Parathyroid adenoma (tissue), 2 donors: Measurements from ENCODE around the gene STX8.

Experiments
- H2AFZ ChIP-seq: fragments of 300-600 bp; sonication (generic); one replicate; pipeline ENCODE4 v1.7.0; 2017; ENCODE audit warnings: antibody characterized with exemption, mild to moderate bottlenecking
- H3K27ac ChIP-seq: fragments of 300-600 bp; sonication (generic); one replicate; pipeline ENCODE4 v1.7.0; 2017
- H3K27me3 ChIP-seq: fragments of 300-600 bp; sonication (generic); one replicate; pipeline ENCODE4 v1.7.0; 2017; ENCODE audit warnings: low read length; ENCODE audit not compliant: control insufficient read depth, insufficient read depth
- H3K36me3 ChIP-seq: fragments of 300-600 bp; sonication (generic); one replicate; pipeline ENCODE4 v1.7.0; 2017; ENCODE audit warnings: low read length; ENCODE audit not compliant: control insufficient read depth, insufficient read depth
- H3K4me1 ChIP-seq: fragments of 300-600 bp; sonication (generic); one replicate; pipeline ENCODE4 v1.7.0; 2017; ENCODE audit warnings: control low read depth
- H3K4me2 ChIP-seq: fragments of 300-600 bp; sonication (generic); one replicate; pipeline ENCODE4 v1.7.0; 2017; ENCODE audit warnings: low read length
- H3K4me3 ChIP-seq: fragments of 300-600 bp; sonication (generic); one replicate; pipeline ENCODE4 v1.7.0; 2017; ENCODE audit warnings: low read depth, low read length
- H3K79me2 ChIP-seq: fragments of 300-600 bp; sonication (generic); one replicate; pipeline ENCODE4 v1.7.0; 2017; ENCODE audit warnings: control low read depth
- H3K9ac ChIP-seq: fragments of 300-600 bp; sonication (generic); one replicate; pipeline ENCODE4 v1.7.0; 2017; ENCODE audit warnings: mild to moderate bottlenecking
- H3K9me3 ChIP-seq: fragments of 300-600 bp; sonication (generic); one replicate; pipeline ENCODE4 v1.7.0; 2017; ENCODE audit warnings: low read length; ENCODE audit not compliant: control insufficient read depth
- CTCF ChIP-seq: fragments of 300-600 bp; sonication (generic); IDR thresholded peaks from one replicate; pipeline ENCODE4 v1.7.0; 2017; ENCODE audit warnings: antibody characterized with exemption, mild to moderate bottlenecking
- donor health status: primary hyperparathyroidism.

Gene STX8

GRCh38 chr17:9313346-9313745, 262.3 kb downstream of the STX8 start:
- no peak for TF ChIP-seq CTCF
- Histone ChIP-seq H3K4me2 (no peak overlapping the region), H3K36me3 (no peaks in the 10 kb centered on the region), H3K4me3 (no peak overlapping the region), H3K27me3 (no peaks in the 10 kb centered on the region), H3K79me2 (no peaks in the 10 kb centered on the region), H3K4me1 (no peaks in the 10 kb centered on the region), H3K9me3 (no peaks in the 10 kb centered on the region), H3K9ac (no peak overlapping the region), H3K27ac (no peak overlapping the region), H2AFZ (no peak overlapping the region)

- no peaks in the 10 kb centered on the region for H3K79me2 ChIP-seq
- H3K27ac ChIP-seq, result no peak overlapping the region
- no peak overlapping the region for H2AFZ ChIP-seq
- no peaks in the 10 kb centered on the region for H3K36me3 ChIP-seq
- H3K4me1 ChIP-seq, result no peaks in the 10 kb centered on the region
- H3K27me3 ChIP-seq, result no peaks in the 10 kb centered on the region
- TF ChIP-seq CTCF, result no peak
- no peaks in the 10 kb centered on the region for H3K9me3 ChIP-seq
- no peak overlapping the region for H3K9ac ChIP-seq
- H3K4me2 ChIP-seq, result no peak overlapping the region
- H3K4me3 ChIP-seq, result no peak overlapping the region
Measured at GRCh38 chr17:9309216-9309615, 266.4 kb downstream of the STX8 start.

GRCh38 chr17:9308069-9308468, 267.6 kb downstream of the STX8 start:
- Histone ChIP-seq H3K27me3 (no peaks in the 10 kb centered on the region), H3K4me3 (no peak overlapping the region), H3K9ac (no peak overlapping the region), H3K27ac (no peak overlapping the region), H3K36me3 (no peaks in the 10 kb centered on the region), H3K4me2 (no peak overlapping the region), H2AFZ (no peak overlapping the region), H3K9me3 (no peaks in the 10 kb centered on the region), H3K4me1 (no peaks in the 10 kb centered on the region), H3K79me2 (no peaks in the 10 kb centered on the region)
- TF ChIP-seq CTCF, result no peak

- Histone ChIP-seq H3K27me3 (no peaks in the 10 kb centered on the region), H3K79me2 (no peaks in the 10 kb centered on the region), H2AFZ (no peak overlapping the region), H3K4me2 (no peak overlapping the region), H3K36me3 (no peaks in the 10 kb centered on the region), H3K4me3 (no peak overlapping the region), H3K27ac (no peak overlapping the region), H3K9ac (no peak overlapping the region), H3K9me3 (no peaks in the 10 kb centered on the region), H3K4me1 (no peaks in the 10 kb centered on the region)
- no peak for TF ChIP-seq CTCF
Measured at GRCh38 chr17:9307313-9307998, 268.2 kb downstream of the STX8 start.

GRCh38 chr17:9306086-9306485, 269.5 kb downstream of the STX8 start:
- TF ChIP-seq CTCF, result no peak
- no peak overlapping the region for H2AFZ ChIP-seq
- no peak overlapping the region for H3K4me2 ChIP-seq
- H3K27me3 ChIP-seq, result no peaks in the 10 kb centered on the region
- no peaks in the 10 kb centered on the region for H3K9me3 ChIP-seq
- no peaks in the 10 kb centered on the region for H3K79me2 ChIP-seq
- no peak overlapping the region for H3K27ac ChIP-seq
- H3K4me3 ChIP-seq, result no peak overlapping the region
- no peaks in the 10 kb centered on the region for H3K4me1 ChIP-seq
- no peak overlapping the region for H3K9ac ChIP-seq
- no peaks in the 10 kb centered on the region for H3K36me3 ChIP-seq
